ENCODE results near the gene CDH18.

DNA sequence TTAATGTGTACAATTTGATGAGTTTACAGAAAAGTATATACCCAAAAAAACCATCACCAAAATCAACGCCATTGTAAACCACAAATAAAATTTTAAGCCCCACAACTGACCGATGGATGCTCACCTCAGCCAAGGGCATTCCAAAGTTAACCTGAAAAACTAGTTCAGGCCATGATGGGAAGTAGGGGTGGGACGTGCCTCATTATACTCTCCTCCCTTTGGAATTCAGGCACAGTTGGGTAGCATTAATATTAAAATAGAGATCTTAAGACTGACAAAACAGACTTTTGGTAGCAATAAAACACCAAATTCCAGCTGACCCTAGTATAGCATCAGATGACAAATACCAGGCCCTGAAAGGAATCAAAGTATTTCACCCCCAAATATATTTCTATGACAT lies 129.0 kb downstream of the CDH18 start:
- TF ChIP-seq, protein P1, sequence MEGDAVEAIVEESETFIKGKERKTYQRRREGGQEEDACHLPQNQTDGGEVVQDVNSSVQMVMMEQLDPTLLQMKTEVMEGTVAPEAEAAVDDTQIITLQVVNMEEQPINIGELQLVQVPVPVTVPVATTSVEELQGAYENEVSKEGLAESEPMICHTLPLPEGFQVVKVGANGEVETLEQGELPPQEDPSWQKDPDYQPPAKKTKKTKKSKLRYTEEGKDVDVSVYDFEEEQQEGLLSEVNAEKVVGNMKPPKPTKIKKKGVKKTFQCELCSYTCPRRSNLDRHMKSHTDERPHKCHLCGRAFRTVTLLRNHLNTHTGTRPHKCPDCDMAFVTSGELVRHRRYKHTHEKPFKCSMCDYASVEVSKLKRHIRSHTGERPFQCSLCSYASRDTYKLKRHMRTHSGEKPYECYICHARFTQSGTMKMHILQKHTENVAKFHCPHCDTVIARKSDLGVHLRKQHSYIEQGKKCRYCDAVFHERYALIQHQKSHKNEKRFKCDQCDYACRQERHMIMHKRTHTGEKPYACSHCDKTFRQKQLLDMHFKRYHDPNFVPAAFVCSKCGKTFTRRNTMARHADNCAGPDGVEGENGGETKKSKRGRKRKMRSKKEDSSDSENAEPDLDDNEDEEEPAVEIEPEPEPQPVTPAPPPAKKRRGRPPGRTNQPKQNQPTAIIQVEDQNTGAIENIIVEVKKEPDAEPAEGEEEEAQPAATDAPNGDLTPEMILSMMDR (conservative IDR thresholded peaks at IDR 0.05; ENCODE audit: low read depth, low read length): no peak
- TF ChIP-seq EZH2 (IDR thresholded peaks at IDR 0.05; ENCODE audit: low read length, unreplicated experiment): no peak
